GM18858 (cell line): ENCODE measurements around the gene CLBA1.
"Not testable (repeated sequence)": the region's sequence is repeated elsewhere in the genome, so short reads cannot be mapped to it uniquely, and the experiment has no call there.

Experiments
- ATAC-seq: cut with Tn5 transposase; IDR thresholded peaks from one replicate; pipeline ENCODE4 v1.9.1; 2021; ENCODE audit not compliant: unreplicated experiment

Gene CLBA1

DNA sequence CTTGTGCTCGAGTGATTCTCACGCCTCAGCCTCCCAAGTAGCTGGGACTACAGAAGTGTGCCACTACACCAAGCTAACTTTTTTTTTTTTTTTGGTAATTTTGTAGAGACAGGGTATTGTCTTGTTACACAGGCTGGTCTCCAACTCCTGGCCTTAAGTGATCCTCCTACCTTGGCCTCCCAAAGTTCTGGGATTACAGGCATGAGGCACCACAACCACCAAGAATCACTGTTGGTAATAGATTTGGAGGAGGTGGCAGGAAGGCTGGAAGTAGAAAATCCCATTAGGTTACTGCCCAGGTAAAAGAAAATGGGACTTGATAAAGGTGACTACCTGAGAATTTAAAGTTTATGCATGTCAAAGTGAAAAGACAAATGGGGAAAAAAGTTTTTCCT, 36.7 kb downstream of the CLBA1 start:
- no peak for ATAC-seq

DNA sequence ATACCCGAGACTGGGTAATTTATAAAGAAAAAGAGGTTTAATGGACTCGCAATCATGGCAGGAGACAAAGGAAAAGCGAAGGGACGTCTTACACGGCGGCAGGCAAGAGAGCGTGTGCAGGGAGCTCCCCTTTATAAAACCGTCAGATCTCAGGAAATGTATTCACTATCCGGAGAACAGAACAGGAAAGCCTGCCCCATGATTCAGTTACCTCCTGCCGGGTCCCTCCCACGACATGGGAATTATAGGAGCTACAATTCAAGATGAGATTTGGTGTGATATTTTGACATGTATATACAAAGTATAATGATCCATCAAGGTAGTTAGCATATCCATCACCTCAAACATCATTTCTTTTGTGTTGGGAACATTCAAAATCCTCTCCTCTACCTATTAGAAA, 37.6 kb downstream of the CLBA1 start:
- no peak for ATAC-seq

DNA sequence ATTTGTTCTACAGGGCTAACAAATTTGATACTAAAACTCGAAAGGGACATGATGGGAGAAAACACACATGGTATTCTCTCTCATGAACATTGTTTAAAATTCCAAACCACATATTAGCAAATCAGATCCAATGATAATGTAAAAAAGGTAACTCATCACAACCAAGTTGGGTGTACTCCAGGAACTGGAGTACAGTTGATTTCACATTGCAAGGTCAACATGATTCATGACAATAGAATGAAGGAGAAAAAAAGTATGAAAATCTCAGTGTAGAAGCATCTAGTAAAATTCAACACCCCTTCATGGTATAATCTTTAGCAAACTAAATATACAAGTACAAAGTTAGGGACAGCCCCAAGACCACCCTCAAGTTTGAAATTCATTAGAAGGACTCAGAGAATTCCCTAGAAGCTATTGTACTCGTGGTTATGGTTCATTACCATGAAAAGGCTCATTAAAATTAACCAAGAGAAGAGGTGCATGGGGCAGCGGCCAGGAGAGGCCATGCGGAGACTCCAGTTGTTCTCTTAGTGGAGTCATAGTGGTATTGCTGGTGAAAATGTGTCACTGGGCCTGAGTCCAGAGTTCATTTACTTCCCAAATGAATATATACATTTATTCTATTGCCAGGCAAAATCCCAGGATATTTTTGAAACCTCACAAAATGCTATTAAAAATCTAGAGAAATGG, 38.3 kb downstream of the CLBA1 start:
- no peak for ATAC-seq

DNA sequence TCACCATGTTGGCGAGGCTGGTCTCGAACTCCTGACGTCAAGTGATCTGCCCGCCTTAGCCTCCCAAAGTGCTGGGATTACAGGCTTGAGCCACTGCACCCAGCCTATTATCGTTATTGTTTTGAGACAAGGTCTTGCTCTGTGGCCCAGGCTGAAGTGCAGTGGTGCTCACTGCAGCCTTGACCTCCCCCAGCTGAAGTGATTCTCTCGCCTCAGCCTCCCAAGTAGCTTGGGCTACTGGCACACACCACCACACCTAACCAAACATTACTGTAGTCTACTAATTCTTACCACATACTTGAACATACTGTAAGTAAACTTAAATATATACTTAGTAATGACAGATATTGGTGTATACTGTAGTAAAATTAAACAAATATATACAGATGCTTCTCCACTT, 39.8 kb downstream of the CLBA1 start:
- no peak for ATAC-seq

DNA sequence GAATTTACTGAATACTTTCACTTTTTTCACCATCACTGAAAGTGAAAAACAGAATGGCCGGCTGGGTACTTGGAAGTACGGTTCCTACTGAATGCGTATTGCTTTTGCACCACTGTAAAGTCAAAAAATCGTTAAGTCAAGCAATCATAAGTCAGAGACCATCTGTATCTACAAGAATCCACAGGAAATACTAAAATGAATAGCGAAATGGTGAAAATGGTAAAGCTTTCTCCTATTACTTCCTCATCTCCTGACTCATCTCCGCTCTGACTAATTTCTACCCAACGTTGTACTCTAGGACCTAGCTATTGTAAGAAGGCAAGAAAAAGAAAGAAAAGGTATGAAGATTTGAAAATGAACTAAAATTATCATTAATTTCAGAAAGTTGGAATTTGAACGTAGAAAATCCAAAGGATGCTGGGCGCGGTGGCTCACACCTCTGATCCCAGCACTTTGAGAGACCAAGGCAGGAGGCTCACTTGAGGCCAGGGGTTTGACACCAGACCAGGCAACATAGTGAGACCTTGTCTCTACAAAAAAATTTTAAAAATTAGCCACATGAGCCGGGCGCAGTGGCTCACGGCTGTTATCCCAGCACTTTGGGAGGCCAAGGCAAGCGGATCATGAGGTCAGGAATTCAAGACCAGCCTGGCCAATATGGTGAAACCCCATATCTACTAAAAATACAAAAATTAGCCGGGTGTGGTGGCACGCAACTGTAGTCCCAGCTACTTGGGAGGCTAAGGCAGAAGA, 40.6 kb downstream of the CLBA1 start:
- no peak for ATAC-seq

DNA sequence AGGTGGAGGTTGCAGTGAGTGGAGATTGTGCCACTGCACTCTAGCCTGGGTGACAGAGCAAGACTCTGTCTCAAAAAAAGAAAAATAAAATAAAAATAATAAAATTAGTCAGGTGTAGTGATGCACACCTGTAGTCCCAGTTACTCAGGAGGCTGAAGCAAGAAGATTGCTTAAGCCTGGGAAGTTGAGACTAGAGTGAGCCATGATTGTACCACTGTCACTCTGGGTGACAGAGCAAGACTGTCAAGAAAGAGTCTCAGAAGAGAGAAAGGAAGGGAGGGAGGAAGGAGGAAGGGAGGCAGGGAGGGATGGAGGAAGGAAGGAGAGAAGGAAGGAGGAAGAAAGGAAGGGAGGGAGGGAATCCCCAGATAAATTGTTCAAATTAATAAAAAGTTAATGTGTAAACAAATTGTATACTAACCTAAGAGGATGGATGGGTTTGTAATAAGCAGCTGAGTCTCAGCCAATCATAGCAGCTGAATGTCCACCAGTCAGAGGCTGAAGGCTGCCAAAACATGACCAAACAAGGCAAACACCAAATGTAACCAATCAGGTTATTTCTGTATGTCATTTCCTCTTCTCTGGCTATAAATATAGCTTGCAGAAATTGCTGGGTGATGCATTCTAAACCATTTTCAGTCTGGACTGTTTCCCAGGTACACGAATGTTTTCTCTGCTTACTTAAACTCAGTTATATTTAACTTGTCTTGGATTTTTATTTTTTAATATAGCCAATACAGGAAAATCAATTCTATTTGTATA, 41.4 kb downstream of the CLBA1 start:
- no peak for ATAC-seq

DNA sequence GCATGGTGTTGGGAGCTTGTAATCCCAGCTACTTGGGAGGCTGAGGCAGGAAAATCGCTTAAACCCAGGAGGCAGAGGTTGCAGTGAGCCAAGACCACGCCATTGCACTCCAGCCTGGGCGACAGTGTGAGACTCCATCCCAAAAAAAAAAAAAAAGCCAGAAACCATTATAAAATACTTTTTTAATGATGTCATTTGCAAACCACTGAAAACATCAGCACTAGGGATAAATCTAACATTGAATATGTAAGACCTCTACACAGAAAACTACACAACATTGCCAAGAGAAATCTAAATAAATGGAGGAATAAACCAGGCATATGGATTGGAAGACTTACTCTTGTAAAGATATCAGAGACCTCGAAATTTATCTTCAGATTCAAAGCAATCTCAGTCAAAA, 42.1 kb downstream of the CLBA1 start:
- ATAC-seq, result not testable (repeated sequence)

DNA sequence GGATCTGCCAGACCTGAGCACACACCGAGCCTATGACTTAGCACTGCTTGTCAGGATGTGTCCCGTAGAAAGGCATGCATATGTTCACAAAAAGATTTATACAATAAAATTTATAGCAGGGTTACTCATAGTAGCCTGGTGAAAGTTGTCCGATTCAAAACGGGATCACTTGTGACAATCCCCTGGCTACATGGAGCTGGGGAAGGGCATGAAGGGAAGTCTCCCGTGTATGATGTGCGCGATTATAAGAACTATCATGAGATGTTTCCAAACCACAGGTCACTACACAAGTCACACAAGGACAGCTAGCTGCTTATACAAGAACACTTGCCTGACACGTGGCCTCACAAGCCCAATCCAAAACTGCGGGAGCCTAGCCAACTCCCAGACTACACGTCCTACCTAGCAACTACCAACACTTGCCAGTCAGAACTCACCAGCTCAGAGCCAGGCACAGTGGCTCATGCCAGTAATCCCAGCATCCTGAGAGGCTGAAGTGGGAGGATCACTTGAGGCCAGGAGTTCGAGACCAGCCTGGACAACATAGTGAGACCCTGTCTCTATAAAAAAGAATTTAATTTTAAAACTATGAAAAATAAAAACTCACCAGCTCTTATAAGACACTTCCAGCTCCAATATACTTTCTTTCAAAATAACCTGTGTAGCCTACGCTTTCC, 42.8 kb downstream of the CLBA1 start:
- ATAC-seq, result no peak

DNA sequence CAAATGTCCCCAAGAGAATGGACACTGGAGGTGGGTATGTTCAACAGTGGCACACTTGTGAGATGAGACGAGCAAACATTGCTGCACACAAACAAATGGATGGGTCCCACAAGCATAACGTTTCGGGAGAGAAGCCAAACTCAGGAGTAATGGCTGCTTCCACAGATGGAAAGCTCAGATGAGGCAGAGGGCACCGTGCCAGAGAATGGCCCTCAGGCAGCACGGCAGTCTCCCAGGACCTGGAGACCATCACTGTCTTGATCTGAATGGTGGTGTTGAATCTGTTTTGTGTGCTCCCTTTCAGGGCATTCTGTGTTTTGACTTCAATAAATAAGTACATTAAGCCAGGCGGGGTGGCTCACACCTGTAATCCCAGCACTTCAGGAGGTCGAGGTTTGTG, 43.8 kb downstream of the CLBA1 start:
- no peak for ATAC-seq

DNA sequence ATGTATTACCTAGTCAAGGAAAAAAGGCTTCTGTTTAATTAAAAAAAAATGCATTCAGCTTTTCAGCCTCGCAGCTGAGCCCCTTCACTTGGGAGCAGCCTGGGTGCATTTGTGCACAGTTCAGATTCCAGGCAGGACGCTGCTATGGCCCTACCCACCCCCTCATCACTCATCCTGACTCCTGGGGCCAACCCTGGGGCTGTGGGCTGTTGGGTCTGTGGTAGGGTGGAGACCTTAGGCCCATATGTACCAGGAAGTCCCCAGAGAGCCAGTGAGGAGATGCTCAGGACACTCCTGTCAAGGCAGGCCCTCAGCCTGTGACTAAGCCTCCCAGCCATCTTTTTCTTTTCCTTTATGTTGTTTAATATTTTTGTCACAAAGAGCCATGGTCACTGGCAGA, 44.6 kb downstream of the CLBA1 start:
- ATAC-seq, result no peak

DNA sequence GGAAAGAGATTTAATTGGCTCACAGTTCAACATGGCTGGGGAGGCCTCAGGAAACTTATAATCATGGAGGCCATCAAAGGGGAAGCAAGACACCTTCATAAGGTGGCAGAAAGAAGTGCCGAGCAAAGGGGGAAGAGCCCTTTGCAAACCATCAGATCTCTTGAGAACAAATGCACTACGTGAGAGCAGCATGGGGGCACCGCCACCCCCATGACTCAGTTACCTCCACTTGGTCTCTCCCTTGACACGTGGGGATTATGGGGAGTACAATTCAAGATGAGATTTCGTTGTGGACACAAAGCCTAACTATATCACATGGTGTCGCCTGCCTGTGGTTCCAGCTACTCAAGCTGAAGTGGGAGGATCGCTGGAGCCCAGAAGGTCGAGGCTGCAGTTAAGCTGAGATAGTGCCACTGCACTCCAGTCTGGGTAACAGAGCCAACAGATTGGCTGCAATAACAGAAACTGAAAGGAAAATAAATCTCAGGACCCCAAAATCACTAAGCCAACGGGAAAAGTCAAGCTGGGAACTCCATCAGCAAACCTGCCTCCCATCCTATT, 45.3 kb downstream of the CLBA1 start:
- no peak for ATAC-seq

DNA sequence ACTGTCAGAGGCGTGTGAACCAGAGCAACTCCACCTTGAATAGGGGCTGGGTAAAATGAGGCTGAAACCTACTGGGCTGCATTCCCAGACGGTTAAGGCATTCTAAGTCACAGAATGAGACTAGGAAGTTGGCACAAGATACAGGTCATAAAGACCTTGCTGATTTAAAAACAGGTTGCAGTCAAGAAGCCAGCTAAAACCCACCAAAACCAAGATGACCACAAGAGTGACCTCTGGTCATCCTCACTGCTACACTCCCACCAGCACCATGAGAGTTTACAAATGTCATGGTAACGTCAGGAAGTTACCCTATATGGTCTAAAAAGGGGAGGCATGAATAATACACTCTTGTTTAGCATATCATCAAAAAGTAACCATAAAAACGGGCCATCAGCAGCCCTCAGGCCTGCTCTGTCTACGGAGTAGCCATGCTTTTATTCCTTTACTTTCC, 46.9 kb downstream of the CLBA1 start:
- ATAC-seq, result not testable (repeated sequence)

DNA sequence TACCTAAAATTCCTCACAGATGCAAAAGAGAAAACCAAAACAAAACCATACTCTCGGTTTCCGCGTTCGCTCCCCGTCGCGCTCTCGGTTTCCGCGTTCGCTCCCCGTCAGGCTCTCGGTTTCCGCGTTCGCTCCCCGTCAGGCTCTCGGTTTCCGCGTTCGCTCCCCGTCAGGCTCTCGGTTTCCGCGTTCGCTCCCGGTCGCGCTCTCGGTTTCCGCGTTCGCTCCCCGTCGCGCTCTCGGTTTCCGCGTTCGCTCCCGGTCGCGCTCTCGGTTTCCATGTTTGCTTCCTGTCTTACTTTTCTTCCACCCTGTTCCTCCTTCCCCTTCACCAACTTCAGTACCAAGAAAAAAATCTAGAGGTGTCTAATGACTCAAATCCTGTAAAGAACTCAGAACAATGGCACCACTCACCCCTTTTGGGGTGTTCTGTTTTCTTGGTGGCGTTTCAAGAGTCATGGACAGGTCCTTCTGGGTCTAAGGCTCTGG, 47.9 kb downstream of the CLBA1 start:
- not testable (repeated sequence) for ATAC-seq

DNA sequence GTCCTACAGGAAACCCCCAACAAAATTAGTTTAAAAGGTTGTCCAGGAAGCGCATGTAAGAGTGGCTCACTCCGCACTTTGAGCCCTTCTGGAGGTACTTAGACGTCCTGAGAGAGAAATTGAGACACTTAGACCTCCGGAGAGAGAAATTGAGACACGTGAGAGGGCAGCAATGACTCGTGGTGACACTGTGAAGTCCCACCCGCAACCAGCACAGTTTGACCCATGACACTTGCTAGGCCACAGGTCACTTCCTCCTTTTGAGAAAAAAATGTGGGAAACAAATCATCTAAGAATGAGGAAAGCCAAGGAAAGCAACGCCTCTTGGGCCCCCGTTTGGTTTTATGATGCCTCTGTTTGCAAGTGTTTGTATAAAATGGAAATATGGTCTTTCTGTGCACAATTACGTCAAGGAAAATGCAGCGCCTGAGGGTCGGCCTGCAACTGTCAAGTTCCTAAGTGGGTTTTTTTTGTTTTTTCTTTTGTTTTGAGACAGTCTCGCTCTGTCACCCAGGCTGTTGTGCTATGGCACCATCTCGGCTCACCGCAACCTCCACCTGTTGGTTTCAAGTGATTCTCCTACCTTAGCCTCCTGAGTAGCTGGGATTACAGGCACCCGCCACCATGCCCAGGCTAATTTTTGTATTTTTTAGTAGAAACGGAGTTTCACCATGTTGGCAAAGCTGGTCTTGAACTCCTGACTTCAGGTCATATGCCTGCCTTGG, 48.9 kb downstream of the CLBA1 start:
- no peak for ATAC-seq

DNA sequence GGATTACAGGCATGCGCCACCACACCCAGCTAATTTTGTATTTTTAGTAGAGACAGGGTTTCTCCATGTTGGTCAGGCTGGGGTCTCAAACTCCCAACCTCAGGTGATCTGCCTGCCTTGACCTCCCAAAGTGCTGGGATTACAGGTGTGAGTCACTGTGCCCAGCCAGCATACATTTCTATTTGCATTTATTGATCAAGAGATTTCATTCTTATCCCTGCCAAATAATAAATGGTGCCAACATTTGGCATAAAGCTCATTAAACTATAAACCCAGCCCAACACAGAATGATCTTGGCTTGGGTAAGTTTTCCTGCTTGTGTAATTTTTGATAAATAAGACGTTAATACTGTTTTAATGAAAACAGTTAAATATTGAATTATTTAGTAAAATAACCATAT, 50.0 kb downstream of the CLBA1 start:
- not testable (repeated sequence) for ATAC-seq

DNA sequence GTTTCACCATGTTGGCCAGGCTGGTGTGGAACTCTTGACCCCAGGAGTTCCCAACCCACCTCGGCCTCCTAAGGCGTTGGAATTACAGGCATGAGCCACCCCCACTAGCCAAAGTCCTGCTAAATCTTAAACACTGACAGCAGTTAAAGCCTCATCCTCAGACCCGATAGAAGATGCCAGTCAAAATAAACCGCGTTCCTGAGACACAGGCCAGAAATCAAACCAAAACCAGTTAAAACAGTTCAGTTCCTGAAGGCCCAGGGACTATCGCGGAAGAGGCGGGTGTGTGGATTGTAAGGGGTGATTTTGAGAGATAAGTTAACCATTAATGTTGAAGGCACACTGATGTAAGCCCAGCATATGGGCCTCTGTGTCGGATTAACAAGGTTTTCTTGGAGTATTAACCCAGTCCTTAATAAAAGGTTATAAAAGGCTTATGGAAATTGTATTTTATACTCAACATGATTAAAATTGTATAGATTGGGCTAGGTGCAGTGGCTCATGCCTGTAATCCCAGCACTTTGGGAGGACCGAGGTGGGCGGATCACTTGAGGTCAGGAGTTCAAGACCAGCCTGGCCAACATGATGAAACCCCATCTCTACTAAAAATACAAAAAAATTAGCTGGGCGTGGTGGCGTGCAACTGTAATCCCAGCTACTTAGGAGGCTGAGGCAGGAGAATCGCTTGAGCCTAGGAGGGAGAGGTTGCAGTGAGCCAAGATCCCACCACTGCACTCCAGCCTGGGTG, 54.0 kb downstream of the CLBA1 start:
- no peak for ATAC-seq

DNA sequence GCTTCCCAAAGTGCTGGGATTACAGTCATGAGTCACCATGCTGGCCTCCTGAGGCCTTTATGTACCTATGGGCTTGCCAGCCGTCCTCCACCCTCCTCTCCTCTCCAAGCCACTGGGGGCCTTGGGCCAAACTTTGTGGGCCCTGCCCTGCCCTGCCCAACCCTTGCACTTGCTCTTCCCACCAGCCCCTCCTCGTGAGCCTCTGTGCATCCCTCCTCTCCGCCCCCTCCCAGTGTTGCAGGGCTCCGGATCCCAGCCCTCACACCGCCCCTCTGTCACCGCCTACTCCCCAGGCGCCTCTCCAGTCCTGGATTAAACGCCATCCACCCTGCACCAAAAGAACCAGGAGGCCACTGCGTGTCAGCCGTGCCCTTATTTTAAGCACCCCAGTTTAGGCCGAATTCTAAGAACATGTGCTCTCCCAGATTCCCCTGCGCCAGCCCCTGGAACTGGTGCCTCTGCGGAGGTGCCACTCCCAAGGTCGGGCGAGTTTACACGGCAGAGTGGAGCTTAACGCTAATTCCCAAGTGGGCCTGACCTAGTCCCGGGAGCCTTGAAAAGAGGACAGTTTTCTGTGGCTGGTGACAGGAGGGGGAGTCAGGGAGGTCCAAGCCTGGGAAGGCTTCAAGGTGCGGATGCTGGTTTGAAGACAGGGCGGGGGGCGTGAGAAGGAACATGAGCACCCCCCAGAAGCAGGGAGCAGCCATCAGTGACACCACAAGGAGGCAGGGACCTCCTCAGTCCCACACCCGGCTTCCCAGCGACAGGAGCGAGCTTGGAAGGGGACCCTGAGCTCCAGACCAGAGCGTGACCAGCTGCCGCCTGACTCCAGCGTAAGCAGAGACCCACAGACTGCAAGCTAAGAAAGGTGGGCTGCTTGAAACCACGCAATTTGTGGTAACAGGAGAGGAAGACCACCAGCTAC, 56.5 kb downstream of the CLBA1 start:
- no peak for ATAC-seq

DNA sequence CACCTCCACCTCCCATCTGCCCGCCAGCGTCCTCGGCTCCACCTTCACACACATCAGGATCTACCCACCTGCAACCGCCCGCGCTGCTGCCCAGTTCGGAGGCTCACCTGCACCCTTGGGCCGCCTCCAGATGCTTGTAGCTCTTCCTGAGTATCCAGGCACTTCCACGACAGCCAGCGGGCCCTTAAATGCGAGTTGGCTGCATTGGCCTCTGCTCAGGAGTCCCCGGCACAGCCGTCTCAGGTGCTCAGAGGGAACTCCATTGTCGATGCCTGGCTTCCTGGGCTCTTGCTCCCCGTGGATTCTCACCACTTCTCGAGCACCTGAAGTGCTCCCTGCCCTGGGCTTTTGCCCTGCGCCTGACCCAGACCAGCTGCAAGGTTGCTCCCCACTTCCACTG, 57.2 kb downstream of the CLBA1 start:
- no peak for ATAC-seq
